Umbilical cord (tissue), 2 donors: ENCODE results near the gene SMIM24. TPM values are rescaled to one million over a fixed set of nuclear protein-coding genes. Genes with fewer than 3 reads are reported as not detected.
"Not testable (repeated sequence)": the region's sequence is repeated elsewhere in the genome, so short reads cannot be mapped to it uniquely, and the experiment has no call there.

Experiments used
- DNase-seq: peaks from one replicate; pipeline ENCODE4 v3.0.0-alpha.2; 2015; ENCODE audit warnings: low spot score
- total RNA-seq: library from RNA; depleted of rRNA; stranded (reverse); fragments of >200 nt; gene quantifications from one replicate; pipeline ENCODE4 v1.2.3, GENCODE V29; 2014; ENCODE audit warnings: low replicate concordance; ENCODE audit not compliant: insufficient read depth

The SMIM24 gene
- total RNA-seq, 1 donor from 2014 or later: not detected

- no peak for DNase-seq
Observed at GRCh38 chr19:3433805-3434540, 46.4 kb downstream of the SMIM24 start.

GRCh38 chr19:3433313-3433712, 47.0 kb downstream of the SMIM24 start:
- no peak for DNase-seq

- DNase-seq: no peak
Observed at GRCh38 chr19:3431760-3432397, 48.4 kb downstream of the SMIM24 start.

- DNase-seq: not testable (repeated sequence)
Observed at GRCh38 chr19:3430366-3430680, 50.0 kb downstream of the SMIM24 start.

GRCh38 chr19:3426433-3426832, 53.9 kb downstream of the SMIM24 start:
- no peak for DNase-seq

Other genes with a start within 250 kb of the SMIM24 start
- gene NFIC, start 113.9 kb downstream of the SMIM24 start, total RNA-seq: 37.3 TPM
- not detected for gene SMIM44, start 2.9 kb upstream of the SMIM24 start, total RNA-seq
- 7.7 TPM for gene DOHH, start 20.1 kb upstream of the SMIM24 start, total RNA-seq
- 27.7 TPM for gene FZR1, start 25.8 kb upstream of the SMIM24 start, total RNA-seq
- not detected for gene TEKTIP1, start 58.6 kb upstream of the SMIM24 start, total RNA-seq
- 69.6 TPM for gene MFSD12, start 77.1 kb upstream of the SMIM24 start, total RNA-seq
- gene HMG20B, start 92.4 kb upstream of the SMIM24 start, total RNA-seq: 38.5 TPM
- gene GIPC3, start 105.0 kb upstream of the SMIM24 start, total RNA-seq: 0.24 TPM
- gene TBXA2R, start 126.3 kb upstream of the SMIM24 start, total RNA-seq: 1.9 TPM
- 17.1 TPM for gene CACTIN, start 146.3 kb upstream of the SMIM24 start, total RNA-seq
- gene PIP5K1C, start 219.9 kb upstream of the SMIM24 start, total RNA-seq: 25.0 TPM
- not detected for gene TJP3, start 227.9 kb upstream of the SMIM24 start, total RNA-seq